HG02970 (cell line): ENCODE results near the gene SLC35F4.

Experiments used
- ATAC-seq: cut with Tn5 transposase; IDR thresholded peaks from one replicate; pipeline ENCODE4 v1.9.1; 2021; ENCODE audit warnings: mild to moderate bottlenecking, moderate library complexity, moderate number of reproducible peaks; ENCODE audit not compliant: unreplicated experiment, low FRiP score

SLC35F4 gene

GRCh38 chr14:57851354-57851753, 14.5 kb downstream of the SLC35F4 start:
- no peak for ATAC-seq

DNA sequence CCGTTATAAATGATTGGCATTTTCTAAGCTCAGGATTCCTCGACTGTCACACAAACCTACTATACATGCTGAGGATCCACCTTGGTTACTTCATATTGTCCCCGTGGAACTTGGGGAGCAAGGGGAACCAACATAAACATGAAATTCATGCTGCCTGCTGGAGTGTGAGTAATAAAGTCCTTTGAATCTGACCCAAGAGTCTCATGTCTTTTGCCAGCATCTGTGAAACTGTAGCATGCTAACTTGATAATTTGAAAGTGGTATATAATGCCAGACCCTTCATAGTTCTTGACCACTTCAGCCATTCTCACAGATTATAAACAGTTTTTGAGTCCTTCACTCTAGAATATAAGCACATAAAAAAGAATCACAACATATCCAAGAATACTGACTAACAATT, 17.1 kb downstream of the SLC35F4 start:
- ATAC-seq = no peak

DNA sequence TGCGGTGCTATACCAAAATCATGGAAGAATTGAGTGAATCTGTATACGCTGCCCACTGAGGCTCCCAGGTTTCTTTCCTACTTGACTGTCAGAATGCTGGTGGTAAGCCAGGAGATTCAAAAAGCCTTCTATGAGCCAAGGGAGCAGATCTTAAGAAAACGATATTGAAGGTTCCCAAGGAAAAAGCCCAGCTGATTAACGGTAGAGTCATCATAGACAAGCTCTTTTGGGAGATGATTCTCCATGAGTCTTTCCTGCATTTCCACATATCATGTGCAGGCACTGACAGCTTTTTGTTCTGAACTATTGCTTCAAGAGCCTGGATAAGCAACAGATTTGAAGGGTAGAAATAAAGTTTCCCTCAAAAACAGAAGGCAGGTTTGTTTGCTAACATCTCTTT, 17.5 kb downstream of the SLC35F4 start:
- ATAC-seq = no peak

GRCh38 chr14:57847706-57848105, 18.2 kb downstream of the SLC35F4 start:
- no peak for ATAC-seq

- no peak for ATAC-seq
These were observed 18.8 kb downstream of the SLC35F4 start for GRCh38 chr14:57847096-57847495.

- no peak for ATAC-seq
These were observed 19.3 kb downstream of the SLC35F4 start for GRCh38 chr14:57846596-57846995.

DNA sequence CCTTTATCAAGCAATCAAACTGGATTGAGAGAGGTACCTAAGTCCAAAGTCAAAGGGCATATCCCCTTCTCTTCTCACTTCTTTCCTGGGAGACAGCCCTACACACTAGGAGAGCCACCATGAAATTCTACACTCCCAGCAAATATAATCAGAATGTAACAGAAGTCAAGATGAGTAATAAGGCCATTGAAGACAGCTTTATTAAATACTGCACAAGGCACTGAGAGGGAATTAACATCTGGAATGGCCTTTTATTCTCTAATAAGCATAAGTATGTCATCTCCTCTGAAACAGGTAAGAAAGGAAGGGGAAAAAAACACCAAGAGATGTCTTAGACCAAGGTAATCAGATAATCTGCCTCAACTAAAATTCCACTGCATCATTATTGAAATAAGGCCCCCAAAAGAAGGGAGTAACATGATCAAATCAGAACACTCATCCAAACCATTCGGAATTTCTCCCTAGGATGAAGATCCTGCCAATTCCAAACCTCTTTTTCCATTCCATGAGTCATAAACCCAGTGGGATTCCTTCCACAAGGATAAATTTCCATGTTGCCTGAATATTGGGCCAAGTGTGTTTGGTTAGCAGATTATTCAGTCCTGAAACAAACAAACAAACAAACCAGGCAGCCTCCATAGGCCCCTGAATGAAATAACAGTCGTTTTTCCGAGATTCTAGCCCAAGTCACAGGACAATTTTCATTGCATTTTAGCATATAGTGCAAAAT, 19.9 kb downstream of the SLC35F4 start:
- ATAC-seq = no peak

DNA sequence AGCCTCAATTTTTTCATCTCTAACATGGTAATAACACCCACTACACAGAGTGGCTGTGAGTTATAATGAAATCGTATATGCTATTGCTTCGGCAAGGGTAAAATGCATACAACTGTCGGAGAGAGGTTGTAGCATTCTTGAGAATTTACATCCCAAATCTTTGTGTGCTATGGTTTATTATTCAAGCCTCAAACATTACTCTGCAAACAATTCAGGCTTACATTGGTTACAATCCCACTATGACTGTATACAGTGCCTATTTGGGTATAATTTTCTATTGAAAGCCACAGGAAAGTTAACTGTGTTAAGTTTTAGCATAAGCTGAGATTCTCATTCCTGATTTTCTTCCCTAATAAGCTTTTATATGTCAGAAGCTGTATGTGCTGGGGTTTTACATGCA, 20.6 kb downstream of the SLC35F4 start:
- ATAC-seq = no peak

- ATAC-seq = no peak
These were observed 28.6 kb downstream of the SLC35F4 start for GRCh38 chr14:57837267-57837666.

DNA sequence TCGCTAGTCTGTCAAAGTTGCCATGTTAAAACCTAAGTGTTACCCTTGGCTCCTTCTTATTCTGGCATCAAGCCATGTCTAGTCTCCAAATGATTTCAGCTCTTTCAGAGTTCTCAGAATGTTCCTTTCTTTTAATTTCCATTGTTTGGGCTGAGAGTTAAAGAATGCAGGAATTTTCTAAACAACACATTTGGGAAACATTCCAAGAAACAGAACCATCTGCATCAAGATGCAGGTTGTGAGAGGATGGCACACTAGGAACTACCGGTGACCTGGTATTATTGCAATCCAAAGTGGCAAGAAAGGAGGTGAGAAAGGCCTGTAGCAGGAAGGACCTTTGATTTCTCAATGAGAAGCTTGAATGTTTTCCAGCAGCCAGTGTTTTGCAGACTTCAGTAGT, 30.1 kb downstream of the SLC35F4 start:
- no peak for ATAC-seq

GRCh38 chr14:57834961-57835360, 30.9 kb downstream of the SLC35F4 start:
- ATAC-seq = no peak

DNA sequence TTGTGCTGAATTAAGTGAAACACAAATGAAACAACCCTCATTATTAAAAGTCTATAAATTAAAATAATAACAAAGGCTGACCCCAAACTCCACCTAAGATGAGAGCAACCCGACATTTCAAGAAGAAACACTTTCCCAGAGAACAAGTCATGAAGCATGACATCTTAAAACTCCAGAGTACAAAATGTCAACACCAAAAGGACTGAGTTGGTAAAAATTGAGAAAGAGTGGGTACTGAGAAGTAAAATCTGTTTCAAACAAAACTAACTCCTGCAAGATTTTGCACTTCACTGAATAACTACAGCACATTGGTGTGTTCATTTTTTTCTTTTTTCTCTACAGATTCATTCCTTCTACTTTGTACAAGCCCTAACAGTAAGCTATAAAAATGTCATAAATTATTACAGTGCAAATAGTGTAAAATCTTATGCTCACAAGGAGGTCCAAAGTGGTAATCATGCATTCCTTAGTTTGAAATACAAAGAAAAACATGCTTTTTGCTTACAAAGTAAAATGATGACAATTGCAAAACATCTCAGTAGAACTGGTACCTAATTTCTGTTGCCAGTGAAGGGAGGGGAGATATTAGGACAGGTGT, 31.8 kb downstream of the SLC35F4 start:
- ATAC-seq = no peak

GRCh38 chr14:57833323-57833722, 32.6 kb downstream of the SLC35F4 start:
- ATAC-seq = no peak

- no peak for ATAC-seq
These were observed 33.9 kb downstream of the SLC35F4 start for GRCh38 chr14:57831981-57832380.

DNA sequence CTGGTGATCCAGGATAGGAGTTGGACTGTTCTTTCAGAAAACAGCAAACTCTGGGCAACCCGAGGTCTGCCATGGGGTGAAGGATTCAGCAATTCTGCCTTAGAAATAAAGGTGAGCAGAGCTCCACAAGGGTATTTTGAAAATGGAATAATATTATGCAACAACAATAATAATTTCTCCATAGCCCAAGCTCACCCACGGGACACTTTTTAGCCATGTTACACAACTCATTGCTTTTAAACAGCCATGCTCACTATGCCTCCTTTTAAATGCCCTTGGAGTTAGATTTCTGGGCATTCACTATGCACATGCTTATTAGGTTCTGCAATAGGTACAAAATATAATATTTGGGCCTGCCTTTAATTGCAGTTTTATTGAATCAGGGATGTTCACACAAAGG, 37.2 kb downstream of the SLC35F4 start:
- no peak for ATAC-seq

DNA sequence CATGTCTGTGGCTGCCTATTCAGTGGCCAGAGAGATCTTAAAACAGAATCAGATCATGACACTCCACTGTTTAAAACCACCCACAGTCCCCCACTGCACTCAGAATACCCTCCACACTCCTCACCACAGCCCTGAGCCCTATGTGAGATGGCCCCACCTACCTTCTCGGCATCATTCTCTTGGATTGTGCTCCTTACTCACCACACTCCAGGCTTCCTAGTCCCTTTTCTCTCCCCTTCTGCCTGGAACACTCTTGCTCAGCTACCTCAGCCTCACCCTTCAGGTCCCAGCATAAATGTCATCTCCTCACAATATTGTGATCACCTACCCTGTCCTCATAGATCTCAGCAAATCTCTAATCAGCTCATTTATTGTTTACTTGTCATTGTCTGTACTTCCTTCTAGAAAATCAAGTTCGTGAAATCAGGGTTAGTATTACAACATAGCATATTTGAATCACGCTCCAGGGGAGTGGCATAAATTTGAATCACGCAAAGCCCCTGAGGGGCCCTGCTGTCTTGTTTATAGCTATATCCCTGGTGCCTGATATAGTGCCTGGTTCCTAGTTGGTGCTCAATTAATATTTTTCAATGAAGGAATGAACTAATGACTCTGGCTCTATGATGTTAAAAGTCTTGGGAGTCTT, 42.8 kb downstream of the SLC35F4 start:
- ATAC-seq = no peak

GRCh38 chr14:57822081-57822480, 43.8 kb downstream of the SLC35F4 start:
- ATAC-seq = no peak

GRCh38 chr14:57820581-57820980, 45.3 kb downstream of the SLC35F4 start:
- no peak for ATAC-seq

GRCh38 chr14:57818511-57818910, 47.4 kb downstream of the SLC35F4 start:
- ATAC-seq = no peak

DNA sequence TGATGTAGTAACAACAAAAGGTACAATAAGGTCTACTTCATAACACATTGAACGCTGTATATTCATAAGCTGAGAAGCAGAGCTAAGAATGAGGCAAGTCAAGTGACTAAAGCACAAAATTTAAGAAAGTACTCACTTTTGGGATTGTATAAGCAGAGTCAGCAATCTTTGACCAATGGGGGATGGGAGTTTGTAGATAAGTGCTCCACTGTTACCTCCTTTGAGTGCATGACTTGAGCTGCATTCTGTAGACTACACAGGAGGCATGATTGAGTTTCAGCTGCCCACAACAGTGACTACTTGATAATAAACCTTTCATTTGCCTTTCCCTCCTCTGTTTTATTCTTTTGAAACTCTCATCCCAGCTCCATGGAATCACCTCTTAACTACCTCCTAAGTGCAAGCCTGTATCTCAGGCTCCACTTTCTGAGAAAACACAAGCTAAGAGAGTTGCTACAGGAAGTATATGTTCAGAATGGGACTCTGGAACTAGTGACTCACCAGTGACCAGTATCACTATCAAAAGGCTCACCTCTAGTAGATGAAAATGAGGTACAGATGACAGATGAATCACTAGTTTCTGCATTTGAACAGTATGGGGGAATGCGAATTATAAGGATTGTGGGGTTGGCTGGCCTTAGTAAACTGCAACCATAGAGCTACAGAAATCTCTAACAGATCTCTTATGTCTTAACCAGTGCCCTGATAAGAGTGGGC, 49.2 kb downstream of the SLC35F4 start:
- ATAC-seq = no peak

DNA sequence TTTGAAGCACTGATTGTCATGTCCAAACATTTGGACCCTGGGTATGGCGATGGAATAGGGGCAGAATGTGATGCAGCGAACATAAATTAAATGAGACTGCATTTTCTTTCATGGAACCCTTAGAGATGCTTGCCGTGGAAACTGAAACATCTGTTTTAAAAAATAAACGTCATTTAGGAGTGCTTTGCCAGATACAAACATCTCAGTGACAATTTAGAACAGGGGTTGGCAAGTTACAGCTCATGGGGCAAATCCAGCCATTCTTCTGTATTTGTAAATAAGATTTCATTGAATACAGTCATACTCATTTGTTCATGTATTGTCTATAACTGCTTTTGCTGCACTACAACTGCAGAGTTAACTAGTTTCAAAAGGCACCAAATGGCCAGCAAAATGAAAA, 51.2 kb downstream of the SLC35F4 start:
- ATAC-seq = no peak
